ENCODE results near the gene HS6ST3. TPM values are rescaled to one million over a fixed set of nuclear protein-coding genes. Genes with fewer than 3 reads are reported as not detected.

The HS6ST3 gene
- total and polyA plus RNA-seq, 10 donors: 0.03 TPM; not detected in 9

DNA sequence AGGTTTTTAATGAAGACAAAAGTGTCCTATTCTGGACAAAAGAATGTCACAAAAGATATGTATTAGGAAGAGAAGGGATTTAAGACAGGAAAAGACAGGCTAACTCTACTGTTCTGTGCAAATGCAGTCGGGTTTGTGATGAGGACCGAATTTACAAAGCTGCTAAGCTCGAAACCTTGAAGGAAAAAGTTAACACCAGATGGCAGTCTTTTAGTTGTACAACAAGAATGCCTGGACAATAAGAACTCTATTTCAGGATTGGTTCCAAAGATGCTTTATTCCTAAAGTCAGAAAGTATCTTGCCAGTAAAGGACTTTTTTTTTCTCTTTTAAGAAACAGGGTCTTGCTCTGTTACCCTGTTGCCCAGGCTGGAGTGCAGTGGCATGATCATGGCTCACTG is 51.1 kb downstream of the HS6ST3 start:
- DNase-seq: no peak

DNA sequence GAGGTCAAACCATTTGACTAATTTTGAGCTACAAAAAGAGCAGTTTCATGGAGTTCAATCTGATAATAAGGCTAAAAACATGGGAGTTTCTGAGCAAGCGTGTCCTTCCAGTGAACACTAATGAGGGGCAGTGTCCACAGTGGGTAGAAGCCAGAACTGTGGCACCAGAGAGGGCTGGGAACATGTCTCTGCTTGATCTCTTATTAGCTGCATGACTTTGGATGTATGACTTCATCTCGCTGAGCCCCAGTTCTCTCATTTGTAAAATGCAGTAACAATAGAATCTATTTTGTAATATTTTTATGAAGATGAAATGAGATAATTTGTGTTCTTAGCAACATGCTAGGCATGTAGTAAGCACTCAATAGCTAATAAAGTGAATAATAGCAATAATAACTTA is 69.8 kb downstream of the HS6ST3 start:
- intact Hi-C loops (cut with DNase I; ENCODE audit: low total_unique reads): no loop called here
- WGBS, 5 donors: 80 to 97% (median 88%) methylated on average over 2 of the region's 2 CpGs
- no peak overlapping the region for H3K4me3 ChIP-seq

More for the DNA sequence above, 51.1 kb downstream of the HS6ST3 start:
- TF ChIP-seq POLR2AphosphoS5 (IDR thresholded peaks at IDR 0.05): no peak
- TF ChIP-seq POLR2A (IDR thresholded peaks at IDR 0.05): no peak
- intact Hi-C loops (cut with DNase I; ENCODE audit: low total_unique reads): no loop called here
- H3K36me3 ChIP-seq: no peaks in the 10 kb centered on the region
- no peaks in the 10 kb centered on the region for H3K9me3 ChIP-seq
- no peak overlapping the region for H3K4me3 ChIP-seq
- H3K27ac ChIP-seq: no peak overlapping the region
- peaks cover 0 to 4% (median 0%) of the 10 kb centered on the region in 7 donors for H3K27me3 ChIP-seq (replicated peaks in 1 of 7)
- H3K4me1 ChIP-seq: no peaks in the 10 kb centered on the region
- 63 to 77% (median 70%) methylated on average over 3 of the region's 3 CpGs for WGBS, 5 donors

DNA sequence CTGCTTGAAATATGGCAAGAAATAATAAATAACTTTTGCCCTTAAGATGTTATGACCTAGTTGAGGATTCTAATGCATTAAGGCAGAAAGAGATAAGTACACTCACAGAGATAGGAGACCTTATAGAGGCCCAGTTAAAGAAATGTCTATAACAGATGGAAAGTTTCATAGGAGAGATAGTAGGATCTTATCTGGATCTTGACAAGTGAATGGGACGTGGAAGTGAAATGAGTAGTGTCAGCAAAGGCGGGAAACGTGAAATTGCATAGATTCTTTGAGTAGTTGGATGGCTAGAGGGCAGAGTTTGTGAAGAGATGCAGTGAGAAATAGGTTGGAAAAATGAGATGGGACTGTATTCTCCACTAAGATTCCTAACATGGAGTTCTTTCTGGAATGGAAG is 71.2 kb downstream of the HS6ST3 start:
- no peak for TF ChIP-seq POLR2A (IDR thresholded peaks at IDR 0.05)
- TF ChIP-seq, protein P1, sequence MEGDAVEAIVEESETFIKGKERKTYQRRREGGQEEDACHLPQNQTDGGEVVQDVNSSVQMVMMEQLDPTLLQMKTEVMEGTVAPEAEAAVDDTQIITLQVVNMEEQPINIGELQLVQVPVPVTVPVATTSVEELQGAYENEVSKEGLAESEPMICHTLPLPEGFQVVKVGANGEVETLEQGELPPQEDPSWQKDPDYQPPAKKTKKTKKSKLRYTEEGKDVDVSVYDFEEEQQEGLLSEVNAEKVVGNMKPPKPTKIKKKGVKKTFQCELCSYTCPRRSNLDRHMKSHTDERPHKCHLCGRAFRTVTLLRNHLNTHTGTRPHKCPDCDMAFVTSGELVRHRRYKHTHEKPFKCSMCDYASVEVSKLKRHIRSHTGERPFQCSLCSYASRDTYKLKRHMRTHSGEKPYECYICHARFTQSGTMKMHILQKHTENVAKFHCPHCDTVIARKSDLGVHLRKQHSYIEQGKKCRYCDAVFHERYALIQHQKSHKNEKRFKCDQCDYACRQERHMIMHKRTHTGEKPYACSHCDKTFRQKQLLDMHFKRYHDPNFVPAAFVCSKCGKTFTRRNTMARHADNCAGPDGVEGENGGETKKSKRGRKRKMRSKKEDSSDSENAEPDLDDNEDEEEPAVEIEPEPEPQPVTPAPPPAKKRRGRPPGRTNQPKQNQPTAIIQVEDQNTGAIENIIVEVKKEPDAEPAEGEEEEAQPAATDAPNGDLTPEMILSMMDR (IDR thresholded peaks at IDR 0.05 in 8 of 11, conservative IDR thresholded peaks at IDR 0.05 in 3 of 11): no peak
- TF ChIP-seq POLR2AphosphoS5 (IDR thresholded peaks at IDR 0.05): no peak
- Histone ChIP-seq H3K4me3 (no peak overlapping the region), H3K27me3 (replicated peaks in 1 of 7) (no peaks in the 10 kb centered on the region), H3K27ac (no peak overlapping the region), H3K4me1 (no peaks in the 10 kb centered on the region), H3K36me3 (no peaks in the 10 kb centered on the region), H3K9me3 (no peaks in the 10 kb centered on the region)
- intact Hi-C loops (cut with DNase I; ENCODE audit: low total_unique reads): no loop called here
- WGBS, 5 donors: 56 to 78% (median 63%) methylated on average over 3 of the region's 3 CpGs
- no peak for DNase-seq

More for the DNA sequence above, 69.8 kb downstream of the HS6ST3 start:
- Histone ChIP-seq H3K27ac (no peak overlapping the region), H3K9me3 (no peaks in the 10 kb centered on the region), H3K36me3 (no peaks in the 10 kb centered on the region), H3K27me3 (replicated peaks in 1 of 7) (no peaks in the 10 kb centered on the region), H3K4me1 (no peaks in the 10 kb centered on the region)
- TF ChIP-seq, protein P1 (IDR thresholded peaks at IDR 0.05 in 8 of 11, conservative IDR thresholded peaks at IDR 0.05 in 3 of 11): no peak
- TF ChIP-seq POLR2A (IDR thresholded peaks at IDR 0.05): no peak
- no peak for TF ChIP-seq POLR2AphosphoS5 (IDR thresholded peaks at IDR 0.05)
- DNase-seq: no peak

DNA sequence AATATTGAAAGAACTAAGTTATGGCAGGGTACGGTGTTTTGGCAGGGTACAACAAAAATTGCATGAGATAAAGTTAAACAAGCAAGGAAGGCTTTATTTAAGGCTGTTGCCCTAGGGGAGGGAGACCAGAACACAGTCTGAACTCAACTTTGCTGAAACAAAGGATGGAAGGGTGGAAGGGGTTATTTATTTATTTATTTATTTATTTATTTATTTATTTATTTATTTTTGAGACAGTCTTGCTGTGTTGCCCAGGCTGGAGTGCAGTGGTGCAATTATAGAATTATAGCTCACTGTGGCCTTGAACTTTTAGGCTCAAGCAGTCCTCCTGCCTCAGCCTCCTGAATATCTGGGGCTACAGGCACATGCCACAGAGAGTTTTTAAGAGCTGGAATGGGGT is 75.9 kb downstream of the HS6ST3 start:
- intact Hi-C loops (cut with DNase I; ENCODE audit: low total_unique reads): no loop called here
- WGBS, 5 donors: 81 to 95% (median 92%) methylated on average over 1 of the region's 1 CpG
- TF ChIP-seq, protein P1 (IDR thresholded peaks at IDR 0.05 in 8 of 11, conservative IDR thresholded peaks at IDR 0.05 in 3 of 11): no peak
- TF ChIP-seq POLR2AphosphoS5 (IDR thresholded peaks at IDR 0.05) (no peak), POLR2A (IDR thresholded peaks at IDR 0.05) (no peak)

DNA sequence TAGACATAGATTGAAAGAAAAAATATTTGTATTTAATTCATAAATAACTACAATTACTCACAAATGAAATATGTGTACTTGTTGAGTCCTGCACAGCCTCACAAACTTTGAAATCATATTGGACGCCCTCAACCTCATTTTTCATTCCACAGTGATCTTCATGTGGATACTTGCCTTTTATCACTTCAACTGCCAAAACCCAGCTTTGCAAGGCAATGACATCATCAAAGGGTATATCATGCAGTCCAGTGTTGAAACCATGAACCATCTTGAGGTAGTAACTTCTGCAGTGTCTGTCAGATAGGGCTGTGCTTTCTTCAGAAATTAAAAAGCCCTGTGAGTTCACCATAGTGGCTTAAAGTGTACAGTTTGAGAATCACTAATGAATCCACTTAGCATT is 82.2 kb downstream of the HS6ST3 start:
- TF ChIP-seq POLR2AphosphoS5 (IDR thresholded peaks at IDR 0.05): no peak
- TF ChIP-seq POLR2A (IDR thresholded peaks at IDR 0.05): no peak
- TF ChIP-seq, protein P1 (IDR thresholded peaks at IDR 0.05 in 8 of 11, conservative IDR thresholded peaks at IDR 0.05 in 3 of 11): no peak
- no peaks in the 10 kb centered on the region for H3K9me3 ChIP-seq
- intact Hi-C loops (cut with DNase I; ENCODE audit: low total_unique reads): no loop called here
- H3K27me3 ChIP-seq (replicated peaks in 1 of 7): no peaks in the 10 kb centered on the region
- 56 to 85% (median 68%) methylated on average over 1 of the region's 1 CpG for WGBS, 5 donors
- no peak overlapping the region for H3K4me3 ChIP-seq
- DNase-seq: no peak
- H3K27ac ChIP-seq: no peak overlapping the region
- no peaks in the 10 kb centered on the region for H3K4me1 ChIP-seq
- no peaks in the 10 kb centered on the region for H3K36me3 ChIP-seq

More for the DNA sequence above, 75.9 kb downstream of the HS6ST3 start:
- Histone ChIP-seq H3K4me1 (no peaks in the 10 kb centered on the region), H3K4me3 (no peak overlapping the region), H3K27me3 (replicated peaks in 1 of 7) (no peaks in the 10 kb centered on the region), H3K9me3 (no peaks in the 10 kb centered on the region), H3K27ac (no peak overlapping the region), H3K36me3 (no peaks in the 10 kb centered on the region)
- no peak for DNase-seq

Data from spleen (tissue), 11 donors.